Smooth muscle cell (in vitro differentiated cells): ENCODE data around the gene SPINK14. TPM values are rescaled to one million over a fixed set of nuclear protein-coding genes. Genes with fewer than 3 reads are reported as not detected.

ENCODE experiments used
- DNase-seq: peaks from one replicate; lab custom pipeline; 2025; ENCODE audit not compliant: unreplicated experiment; lab: John Stamatoyannopoulos, UW
- H2AFZ ChIP-seq: fragments of 200-600 bp; sonication (generic); 2 replicates; pipeline ENCODE4 v1.6.0; 2016; ENCODE audit warnings: antibody characterized with exemption, low read depth, mild to moderate bottlenecking
- H3F3A ChIP-seq: fragments of 200-600 bp; sonication (generic); 2 replicates; pipeline ENCODE4 v1.6.0; 2017; ENCODE audit warnings: antibody characterized with exemption, low read depth
- H3K27ac ChIP-seq: fragments of 200-600 bp; sonication (generic); 2 replicates; pipeline ENCODE4 v1.5.1; 2016; ENCODE audit warnings: low read depth, mild to moderate bottlenecking
- H3K27me3 ChIP-seq: fragments of 200-600 bp; sonication (generic); 2 replicates; pipeline ENCODE4 v1.6.1; 2016; ENCODE audit warnings: low read depth, mild to moderate bottlenecking
- H3K36me3 ChIP-seq: fragments of 200-600 bp; sonication (generic); 2 replicates; pipeline ENCODE4 v1.5.1; 2016; ENCODE audit warnings: low read depth
- H3K4me1 ChIP-seq: fragments of 200-600 bp; sonication (generic); 2 replicates; pipeline ENCODE4 v1.5.1; 2016; ENCODE audit warnings: low read depth
- H3K4me2 ChIP-seq: fragments of 200-600 bp; sonication (generic); 2 replicates; pipeline ENCODE4 v1.6.0; 2016; ENCODE audit warnings: mild to moderate bottlenecking
- H3K4me3 ChIP-seq: fragments of 200-600 bp; sonication (generic); 2 replicates; pipeline ENCODE4 v1.5.1; 2016; ENCODE audit warnings: mild to moderate bottlenecking
- H3K79me2 ChIP-seq: fragments of 200-600 bp; sonication (generic); 2 replicates; pipeline ENCODE4 v1.6.0; 2016; ENCODE audit warnings: low read depth, mild to moderate bottlenecking
- H3K9ac ChIP-seq: fragments of 200-600 bp; sonication (generic); 2 replicates; pipeline ENCODE4 v1.6.0; 2016; ENCODE audit warnings: low read depth
- H3K9me3 ChIP-seq: fragments of 200-600 bp; sonication (generic); replicated peaks from 2 replicates; pipeline ENCODE4 v1.5.1; 2016; ENCODE audit warnings: low read depth
- H4K20me1 ChIP-seq: fragments of 200-600 bp; sonication (generic); 2 replicates; pipeline ENCODE4 v1.6.0; 2016; ENCODE audit warnings: low read depth
- CTCF ChIP-seq: fragments of 200-600 bp; sonication (generic); IDR thresholded peaks from 2 replicates; pipeline ENCODE4 v1.5.1; 2017; ENCODE audit warnings: borderline replicate concordance, mild to moderate bottlenecking, antibody characterized with exemption; ENCODE audit not compliant: insufficient read depth, poor library complexity, severe bottlenecking
- WGBS: methylation state at CpG from one replicate; pipeline ENCODE4 v1.1.7; 2016; ENCODE audit warnings: low lambda C conversion rate; 5-methylcytosine and 5-hydroxymethylcytosine counted together
- polyA plus RNA-seq: library from polyadenylated mRNA; unstranded; fragments of >200 nt; fragmentation: Nextera tagmentation; extraction: Ambion mirVana; gene quantifications from 2 replicates; pipeline ENCODE4 v1.2.1, GENCODE V29; 2016
- total RNA-seq: library from RNA; depleted of rRNA; stranded (reverse); fragments of >200 nt; gene quantifications from 2 replicates; pipeline ENCODE4 v1.2.3, GENCODE V29; 2014

Gene SPINK14
- total and polyA plus RNA-seq, 2 experiments from 2014 or later = not detected

DNA sequence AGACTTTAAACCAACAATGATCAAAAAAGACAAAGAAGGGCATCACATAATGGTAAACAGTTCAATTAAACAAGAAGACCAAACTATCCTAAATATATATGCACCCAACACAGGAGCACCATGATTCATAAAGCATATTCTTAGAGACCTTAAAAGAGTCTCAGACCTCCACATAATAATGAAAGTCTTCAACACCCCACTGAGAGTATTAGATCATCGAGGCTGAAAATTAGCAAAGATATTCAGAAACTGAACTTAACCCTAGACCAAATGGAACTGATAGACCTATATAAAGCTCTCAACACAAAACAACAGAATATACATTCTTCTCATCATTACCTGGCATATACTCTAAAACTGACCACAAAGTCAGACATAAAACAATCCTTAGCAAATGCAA is 11.7 kb upstream of the SPINK14 start:
- no peak for TF ChIP-seq CTCF
- H3K36me3 ChIP-seq = no peaks in the 10 kb centered on the region
- H3K79me2 ChIP-seq = no peaks in the 10 kb centered on the region

DNA sequence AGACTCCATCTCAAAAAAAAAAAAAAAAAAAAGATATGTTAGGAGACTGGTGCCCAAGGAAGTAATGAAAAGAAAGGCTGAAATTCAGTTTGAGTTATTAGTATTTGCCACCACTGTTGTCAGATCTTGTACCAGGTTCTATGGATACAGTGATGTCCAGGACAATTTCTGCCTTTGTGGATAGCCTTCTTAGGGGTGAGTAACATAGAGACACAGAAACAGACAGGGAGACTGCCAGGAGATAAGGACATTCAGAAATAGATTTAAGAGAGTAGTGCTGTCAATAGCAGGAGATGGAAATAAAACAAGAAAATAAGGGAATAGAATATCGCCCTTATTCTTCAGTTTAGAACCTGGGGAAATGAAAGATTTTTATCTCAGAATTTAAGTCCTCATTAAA is 6.3 kb upstream of the SPINK14 start:
- TF ChIP-seq CTCF = no peak
- Histone ChIP-seq H3K4me1 (no peaks in the 10 kb centered on the region), H3K4me3 (no peak overlapping the region), H2AFZ (no peak overlapping the region), H3K27me3 (no peaks in the 10 kb centered on the region), H3K9ac (no peak overlapping the region), H3K27ac (no peak overlapping the region), H3K79me2 (no peaks in the 10 kb centered on the region), H3K4me2 (no peak overlapping the region), H4K20me1 (no peaks in the 10 kb centered on the region), H3K9me3 (no peaks in the 10 kb centered on the region), H3F3A (no peaks in the 10 kb centered on the region), H3K36me3 (no peaks in the 10 kb centered on the region)
- 100% methylated on average over 1 of the region's 1 CpG for WGBS
- no peak for DNase-seq

More for the DNA sequence above, 11.7 kb upstream of the SPINK14 start:
- no peak overlapping the region for H3K4me2 ChIP-seq
- H3K27me3 ChIP-seq = no peaks in the 10 kb centered on the region
- no peaks in the 10 kb centered on the region for H3K9me3 ChIP-seq
- H2AFZ ChIP-seq = no peak overlapping the region
- H4K20me1 ChIP-seq = no peaks in the 10 kb centered on the region
- H3K4me1 ChIP-seq = no peaks in the 10 kb centered on the region
- no peak overlapping the region for H3K4me3 ChIP-seq
- DNase-seq = no peak
- no peak overlapping the region for H3K27ac ChIP-seq
- H3F3A ChIP-seq = no peaks in the 10 kb centered on the region
- H3K9ac ChIP-seq = no peak overlapping the region
- 94% methylated on average over 1 of the region's 1 CpG for WGBS

- H3K36me3 ChIP-seq = no peaks in the 10 kb centered on the region
- H3K9ac ChIP-seq = no peak overlapping the region
- H4K20me1 ChIP-seq = no peaks in the 10 kb centered on the region
- H3K27ac ChIP-seq = no peak overlapping the region
- H3K27me3 ChIP-seq = no peaks in the 10 kb centered on the region
- H3F3A ChIP-seq = no peaks in the 10 kb centered on the region
- H2AFZ ChIP-seq = no peak overlapping the region
- no peak for TF ChIP-seq CTCF
- no peaks in the 10 kb centered on the region for H3K9me3 ChIP-seq
- H3K4me3 ChIP-seq = no peak overlapping the region
- H3K4me1 ChIP-seq = no peaks in the 10 kb centered on the region
- H3K4me2 ChIP-seq = no peak overlapping the region
- no peak for DNase-seq
- no peaks in the 10 kb centered on the region for H3K79me2 ChIP-seq
- 78% methylated on average over 1 of the region's 1 CpG for WGBS
Measured at GRCh38 chr5:148163345-148163744, 5.0 kb upstream of the SPINK14 start.

- H3K36me3 ChIP-seq = no peaks in the 10 kb centered on the region
- H3K4me2 ChIP-seq = no peak overlapping the region
- no peaks in the 10 kb centered on the region for H3K4me1 ChIP-seq
- H3K27ac ChIP-seq = no peak overlapping the region
- no peak overlapping the region for H3K9ac ChIP-seq
- no peak overlapping the region for H3K4me3 ChIP-seq
- TF ChIP-seq CTCF = no peak
- H3K9me3 ChIP-seq = no peaks in the 10 kb centered on the region
- WGBS = 93% methylated on average over 4 of the region's 4 CpGs
- H3F3A ChIP-seq = no peaks in the 10 kb centered on the region
- no peaks in the 10 kb centered on the region for H3K27me3 ChIP-seq
- no peak for DNase-seq
- no peak overlapping the region for H2AFZ ChIP-seq
- no peaks in the 10 kb centered on the region for H4K20me1 ChIP-seq
- H3K79me2 ChIP-seq = no peaks in the 10 kb centered on the region
Measured at GRCh38 chr5:148166550-148167283, 1.6 kb upstream of the SPINK14 start.
